ENCODE results near the gene DNAH17.

DNAH17 gene

DNA sequence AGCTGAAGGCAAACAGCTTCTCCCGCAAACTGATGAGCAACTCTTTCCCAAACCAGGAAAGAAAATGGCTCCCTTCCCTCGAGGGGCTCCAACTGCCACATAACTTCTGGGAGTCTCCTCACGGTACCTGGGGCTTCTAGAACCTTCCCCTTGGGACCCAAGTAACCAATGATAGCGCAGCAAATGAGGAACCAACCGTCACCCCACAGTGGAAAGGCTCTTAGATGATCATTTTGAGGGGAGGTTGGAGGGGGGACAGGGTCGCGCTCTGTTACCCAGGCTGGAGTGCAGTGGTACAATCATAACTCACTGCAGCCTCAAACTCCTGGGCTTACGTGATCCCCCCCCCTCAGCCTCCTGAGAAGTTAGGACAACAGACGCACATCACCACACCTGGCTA lies at the start of gene DNAH17:
DNAH17 (minus strand) TSS at position 101 of the 400 bp plus-strand sequence. CDS start 2,339 bp downstream, outside the sequence.
- DNase-seq (ENCODE audit: extremely low read depth in 1 of 2, low read depth in 1 of 2) = no peak

- no peak for DNase-seq (ENCODE audit: extremely low read depth in 1 of 2, low read depth in 1 of 2)
These were observed 47.3 kb upstream of the DNAH17 start for GRCh38 chr17:78624324-78625151.

GRCh38 chr17:78623541-78623940 lies 46.3 kb upstream of the DNAH17 start:
- DNase-seq (ENCODE audit: extremely low read depth in 1 of 2, low read depth in 1 of 2) = no peak

DNA sequence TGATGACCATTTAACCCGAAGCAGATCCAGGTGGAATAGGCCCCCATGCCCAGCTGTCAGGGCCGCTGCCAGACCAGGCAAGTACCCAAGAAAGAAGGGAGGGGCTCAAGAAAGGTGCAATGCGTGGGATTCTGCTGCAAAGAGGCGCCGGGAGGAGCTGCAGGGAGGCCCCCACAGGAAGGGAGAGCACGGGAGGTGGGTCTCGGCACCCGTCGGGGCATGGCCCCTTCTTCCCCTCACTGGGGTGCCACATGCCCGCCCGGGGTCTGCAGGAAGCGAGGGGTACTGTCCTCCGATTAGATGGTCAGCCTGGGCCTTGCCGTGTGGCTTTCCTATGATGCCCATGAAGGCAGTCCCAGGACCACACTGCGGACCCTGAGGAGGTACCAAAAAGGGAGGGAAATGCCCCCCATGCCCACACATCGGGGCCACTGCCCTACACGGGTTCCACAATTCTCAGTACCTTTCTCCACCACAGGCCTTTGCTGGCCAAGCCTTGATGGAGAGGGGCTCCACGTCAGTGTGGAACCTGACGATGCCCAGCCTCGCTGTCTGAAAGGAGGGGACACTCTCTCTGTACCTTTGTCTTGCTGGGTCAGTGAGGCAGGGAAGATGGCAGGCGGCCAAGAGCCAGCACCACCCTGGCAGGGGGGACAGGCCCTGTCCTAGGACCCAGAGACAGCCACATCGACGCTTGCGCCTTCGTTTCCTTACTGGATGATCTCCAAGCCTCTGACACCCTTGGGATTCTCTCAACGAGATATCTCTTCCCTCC lies 45.5 kb upstream of the DNAH17 start:
- DNase-seq (ENCODE audit: extremely low read depth in 1 of 2, low read depth in 1 of 2) = no peak

- no peak for DNase-seq (ENCODE audit: extremely low read depth in 1 of 2, low read depth in 1 of 2)
These were observed 44.7 kb upstream of the DNAH17 start for GRCh38 chr17:78621720-78622490.

- DNase-seq (ENCODE audit: extremely low read depth in 1 of 2, low read depth in 1 of 2) = no peak
These were observed 42.9 kb upstream of the DNAH17 start for GRCh38 chr17:78620099-78620498.

GRCh38 chr17:78619334-78619733 lies 42.1 kb upstream of the DNAH17 start:
- DNase-seq (ENCODE audit: extremely low read depth in 1 of 2, low read depth in 1 of 2) = no peak

DNA sequence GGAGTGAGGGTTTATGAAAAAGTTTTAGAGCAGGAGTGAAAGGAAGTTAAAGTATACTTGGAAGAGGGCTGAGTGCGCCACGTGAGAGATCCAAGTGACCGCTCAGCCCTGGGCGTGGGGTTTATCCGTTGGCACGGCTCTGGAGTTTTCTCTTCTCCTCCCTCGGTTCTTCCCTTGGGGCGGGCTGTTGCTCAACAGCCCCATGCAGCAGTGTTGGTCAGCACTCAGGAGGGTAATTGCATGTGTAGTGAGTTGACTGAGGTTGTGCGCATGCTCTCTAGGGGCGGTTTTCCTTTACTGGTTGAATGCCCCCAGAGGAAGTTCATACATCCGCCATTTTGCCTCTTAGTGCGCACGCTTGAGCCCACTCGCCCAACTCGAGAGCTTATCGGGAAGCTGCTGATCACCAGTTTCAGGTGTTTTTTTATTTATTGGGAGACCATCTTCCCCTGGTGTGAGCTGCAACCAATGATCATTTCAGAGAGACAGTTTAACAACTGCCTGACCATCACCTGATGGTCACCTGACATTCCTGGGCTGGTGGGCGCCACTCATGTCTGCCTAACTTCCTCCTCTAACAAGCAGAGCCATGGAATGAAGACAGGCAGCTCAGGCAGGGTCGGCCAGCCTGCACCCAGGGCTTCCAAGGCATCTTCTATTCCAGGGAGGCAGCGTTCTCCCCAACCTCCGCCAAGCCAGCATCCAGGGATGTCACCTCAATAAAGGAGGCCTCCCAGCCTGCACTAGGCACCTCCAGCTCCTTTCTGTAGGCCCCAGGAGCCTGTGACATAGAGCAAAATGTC lies 41.3 kb upstream of the DNAH17 start:
- DNase-seq (ENCODE audit: extremely low read depth in 1 of 2, low read depth in 1 of 2) = no peak

- no peak for DNase-seq (ENCODE audit: extremely low read depth in 1 of 2, low read depth in 1 of 2)
These were observed 40.4 kb upstream of the DNAH17 start for GRCh38 chr17:78617511-78618061.

DNA sequence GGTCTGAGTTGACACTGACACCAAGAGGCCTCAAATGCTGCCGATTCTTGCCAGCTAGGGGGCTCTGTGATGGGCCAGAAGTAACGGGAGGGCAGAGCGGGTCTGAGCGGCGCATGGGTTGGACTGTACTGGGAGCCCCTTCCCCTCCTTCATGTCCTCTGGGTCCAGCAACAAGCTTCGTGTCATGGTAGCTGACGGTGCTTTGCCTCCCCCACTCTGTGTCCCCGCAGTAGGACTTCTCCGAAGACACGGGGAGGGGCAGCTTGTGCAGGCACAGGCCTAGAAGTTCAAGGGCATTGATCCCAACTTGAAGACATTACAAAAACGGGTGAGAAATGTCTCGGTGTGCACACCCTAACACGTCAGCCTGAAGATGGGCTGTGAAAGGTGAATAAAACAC lies 39.8 kb upstream of the DNAH17 start:
- DNase-seq (ENCODE audit: extremely low read depth in 1 of 2, low read depth in 1 of 2) = no peak

GRCh38 chr17:78615631-78616030 lies 38.4 kb upstream of the DNAH17 start:
- no peak for DNase-seq (ENCODE audit: extremely low read depth in 1 of 2, low read depth in 1 of 2)

DNA sequence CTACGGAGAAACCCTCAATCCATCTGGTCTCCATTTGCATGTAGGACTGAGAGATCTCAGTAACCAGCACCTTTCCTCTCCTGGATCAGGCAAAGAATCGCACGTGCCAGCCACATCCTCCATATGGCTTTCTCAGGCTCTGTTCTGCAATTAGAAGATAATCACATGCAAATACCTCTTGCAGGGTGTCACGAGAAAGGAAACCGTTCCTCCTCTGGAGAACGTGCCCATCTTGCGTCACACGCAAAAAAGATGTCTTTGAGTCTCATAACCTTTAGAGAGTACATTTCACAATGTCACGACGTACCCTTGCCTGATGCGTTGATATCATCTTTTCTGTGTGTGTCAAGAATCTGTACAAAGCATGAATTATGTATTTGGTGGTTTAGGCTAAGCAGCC lies 36.2 kb upstream of the DNAH17 start:
- DNase-seq (ENCODE audit: extremely low read depth in 1 of 2, low read depth in 1 of 2) = no peak

DNA sequence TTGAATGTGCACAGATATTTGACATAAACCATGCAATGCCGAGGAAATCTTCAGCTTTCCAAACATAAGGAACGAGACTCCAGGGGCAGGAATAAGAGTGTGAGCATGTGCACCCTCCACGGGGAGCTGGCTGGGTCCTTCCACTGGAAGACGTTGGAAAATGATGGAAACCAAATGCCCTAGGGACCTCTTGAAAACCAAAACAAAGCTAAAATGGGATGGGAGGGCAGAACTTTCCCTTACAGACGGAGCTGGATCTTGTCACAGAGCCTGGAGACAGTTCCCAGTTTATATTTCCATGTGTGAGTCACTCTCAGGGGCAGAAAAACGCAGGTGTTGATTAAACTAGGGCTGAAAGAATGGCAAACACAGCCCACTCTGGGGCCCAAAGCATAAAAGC lies 34.4 kb upstream of the DNAH17 start:
- DNase-seq (ENCODE audit: extremely low read depth in 1 of 2, low read depth in 1 of 2) = no peak

DNA sequence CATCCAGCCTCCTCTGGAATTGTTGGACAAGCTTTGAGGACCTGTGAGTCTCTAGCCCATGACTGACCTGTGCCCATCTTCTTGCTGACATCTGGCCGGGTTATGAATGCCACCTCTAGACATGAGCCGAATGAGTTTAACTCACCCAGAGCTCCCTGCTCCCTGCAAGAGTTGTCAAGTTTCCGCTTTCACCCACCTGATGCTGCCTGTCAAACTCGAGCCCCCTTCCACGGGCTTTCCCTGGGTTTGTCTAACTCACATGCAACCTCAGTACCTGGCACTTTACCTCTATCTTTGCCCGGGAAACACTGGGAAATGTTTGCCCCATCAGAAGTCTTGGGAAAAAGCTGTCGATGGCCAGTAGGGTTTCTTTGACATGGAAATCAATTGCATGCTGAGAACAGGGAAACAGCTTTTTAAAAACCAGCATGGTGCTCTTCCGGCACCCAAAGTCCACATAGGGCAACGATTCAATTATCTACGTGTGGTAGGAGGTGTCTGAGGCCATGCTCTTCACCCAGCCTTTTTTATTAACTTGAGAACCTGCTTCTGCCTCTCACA lies 33.8 kb upstream of the DNAH17 start:
- DNase-seq (ENCODE audit: extremely low read depth in 1 of 2, low read depth in 1 of 2) = no peak

DNA sequence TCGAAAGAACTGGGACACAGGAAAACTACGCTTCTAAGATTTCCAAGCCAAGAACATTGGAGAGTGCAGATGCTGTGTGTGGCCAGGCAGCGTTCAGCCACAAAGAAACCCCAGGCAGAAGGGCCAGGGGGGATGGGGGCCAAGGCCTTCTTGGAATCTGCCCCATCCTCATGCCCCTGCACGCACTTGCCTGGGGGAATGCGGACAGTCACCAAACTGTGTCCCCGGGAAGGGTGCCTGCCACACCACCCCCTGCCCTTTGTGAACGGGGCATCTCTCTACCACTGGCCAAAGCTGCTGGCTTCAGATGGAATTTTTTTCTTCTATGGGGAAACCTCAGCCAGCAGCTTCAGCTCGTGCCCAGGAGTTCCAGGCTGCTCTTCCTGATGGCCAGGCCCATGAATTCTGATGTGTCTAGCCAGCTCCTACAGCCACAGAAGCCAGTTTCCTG lies 32.0 kb upstream of the DNAH17 start:
- no peak for DNase-seq (ENCODE audit: extremely low read depth in 1 of 2, low read depth in 1 of 2)

DNA sequence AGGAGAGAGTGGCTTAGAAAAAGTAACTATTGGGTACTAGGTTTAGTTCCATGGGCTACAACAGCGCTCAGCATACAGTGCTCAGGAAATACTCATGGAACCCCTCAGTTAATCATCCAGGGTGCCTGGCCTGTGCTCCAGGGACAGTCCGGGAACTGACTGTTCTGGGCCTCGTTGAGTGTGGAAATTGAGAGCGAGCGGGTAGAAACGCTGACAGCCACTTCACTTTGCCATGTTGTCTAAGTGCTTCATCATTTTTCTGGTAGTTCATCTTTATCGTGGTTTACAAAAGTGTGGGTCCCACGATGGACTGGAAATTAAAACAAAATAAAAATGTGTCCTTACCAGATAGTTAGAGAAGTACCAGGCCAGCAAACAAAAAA lies 31.6 kb upstream of the DNAH17 start:
- no peak for DNase-seq (ENCODE audit: extremely low read depth in 1 of 2, low read depth in 1 of 2)

- DNase-seq (ENCODE audit: extremely low read depth in 1 of 2, low read depth in 1 of 2) = no peak
These were observed 31.1 kb upstream of the DNAH17 start for GRCh38 chr17:78608122-78608803.

- DNase-seq (ENCODE audit: extremely low read depth in 1 of 2, low read depth in 1 of 2) = no peak
These were observed 29.8 kb upstream of the DNAH17 start for GRCh38 chr17:78607038-78607437.

GRCh38 chr17:78605886-78606285 lies 28.7 kb upstream of the DNAH17 start:
- no peak for DNase-seq (ENCODE audit: extremely low read depth in 1 of 2, low read depth in 1 of 2)
